GM10266 (cell line): Measurements from ENCODE around the gene TNFAIP8.

Experiments used
- DNase-seq: peaks from one replicate; pipeline ENCODE4 v3.0.0; 2012; ENCODE audit errors: extremely low spot score
- CTCF ChIP-seq: IDR thresholded peaks from 2 replicates; pipeline ENCODE4 v1.5.1; 2012; ENCODE audit warnings: mild to moderate bottlenecking, low read depth; ENCODE audit not compliant: control insufficient read depth, insufficient read depth; ENCODE audit errors: missing control alignments

TNFAIP8 gene

GRCh38 chr5:119361594-119362125, 5.8 kb downstream of the TNFAIP8 start:
- TF ChIP-seq CTCF: no peak

GRCh38 chr5:119362714-119363113, 6.9 kb downstream of the TNFAIP8 start:
- no peak for TF ChIP-seq CTCF
- no peak for DNase-seq

More at GRCh38 chr5:119361594-119362125, 5.8 kb downstream of the TNFAIP8 start:
- DNase-seq: no peak

- TF ChIP-seq CTCF: no peak
- DNase-seq: no peak
These were observed 7.5 kb downstream of the TNFAIP8 start for GRCh38 chr5:119363271-119363670.

GRCh38 chr5:119363936-119364335, 8.1 kb downstream of the TNFAIP8 start:
- DNase-seq: no peak
- no peak for TF ChIP-seq CTCF

- no peak for DNase-seq
- no peak for TF ChIP-seq CTCF
These were observed 10.2 kb downstream of the TNFAIP8 start for GRCh38 chr5:119365847-119366539.

GRCh38 chr5:119366540-119366881, 10.7 kb downstream of the TNFAIP8 start:
- TF ChIP-seq CTCF: no peak
- no peak for DNase-seq

- no peak for TF ChIP-seq CTCF
- DNase-seq: peak; percentile 42
These were observed 11.9 kb downstream of the TNFAIP8 start for GRCh38 chr5:119367502-119368237.
